ENCODE results near the gene NRTN.
"Not testable (repeated sequence)": the region's sequence is repeated elsewhere in the genome, so short reads cannot be mapped to it uniquely, and the experiment has no call there.

The NRTN gene

DNA sequence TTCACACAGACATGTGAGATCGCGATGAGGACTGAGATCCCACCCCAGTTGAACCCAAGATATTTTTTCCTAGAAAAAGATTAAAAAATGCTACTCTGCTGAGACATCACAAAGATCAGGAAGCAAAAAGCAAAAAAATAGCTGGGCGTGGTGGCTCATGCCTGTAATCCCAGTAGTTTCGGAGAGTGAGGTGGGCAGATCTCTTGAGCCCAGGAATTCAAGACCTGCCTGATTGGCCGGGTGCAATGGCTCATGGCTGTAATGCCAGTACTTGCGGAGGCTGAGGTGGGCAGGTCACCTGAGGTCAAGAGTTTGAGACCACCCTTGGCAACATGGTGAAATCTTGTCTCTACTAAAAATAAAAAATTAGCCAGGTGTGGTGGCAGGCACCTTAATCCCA lies 45.3 kb downstream of the NRTN start:
- H3K4me3 ChIP-seq (ENCODE audit: low read depth in 1 of 2, low read length in 1 of 2), result no peak overlapping the region
- H3K4me1 ChIP-seq (ENCODE audit: control insufficient read depth in 1 of 2, insufficient read depth in 1 of 2, low read depth in 1 of 2, low read length in 1 of 2), result peaks cover 0 to 5% of the 10 kb centered on the region in 2 experiments
- H3K27ac ChIP-seq, result no peak overlapping the region
- H3K27me3 ChIP-seq, result no peaks in the 10 kb centered on the region
- no peaks in the 10 kb centered on the region for H3K36me3 ChIP-seq
- no peak for TF ChIP-seq CTCF (IDR thresholded peaks at IDR 0.05)
- H3K9me3 ChIP-seq, result no peaks in the 10 kb centered on the region

DNA sequence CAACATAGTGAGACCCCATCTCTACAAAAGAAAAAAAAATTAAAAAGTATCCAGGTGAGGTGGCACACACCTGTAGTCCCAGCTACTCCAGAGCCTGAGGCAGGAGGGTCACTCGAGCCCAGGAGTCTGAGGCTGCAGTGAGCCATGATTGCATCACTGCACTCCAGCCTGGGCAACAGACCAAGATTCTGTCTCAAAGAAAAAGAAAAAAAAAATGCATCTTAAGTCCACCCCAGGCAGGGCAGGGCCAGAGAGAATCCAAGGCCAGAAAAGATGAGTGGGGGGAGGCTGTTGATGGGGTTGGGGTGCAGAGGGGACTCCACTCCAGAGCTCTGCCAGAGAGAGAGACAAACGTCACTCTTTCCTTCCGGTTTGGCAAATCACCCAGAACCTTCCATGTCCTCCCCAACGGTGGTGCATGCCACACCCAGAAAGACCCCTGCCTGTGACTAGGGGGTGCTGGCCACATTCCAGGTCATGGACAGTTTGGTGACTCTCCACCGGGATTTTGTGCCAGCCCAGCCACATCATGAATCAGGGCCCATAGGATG lies 46.0 kb downstream of the NRTN start:
- H3K27me3 ChIP-seq, result no peaks in the 10 kb centered on the region
- peaks cover 0 to 5% of the 10 kb centered on the region in 2 experiments for H3K4me1 ChIP-seq (ENCODE audit: control insufficient read depth in 1 of 2, insufficient read depth in 1 of 2, low read depth in 1 of 2, low read length in 1 of 2)
- H3K27ac ChIP-seq, result no peak overlapping the region
- no peak for TF ChIP-seq CTCF (IDR thresholded peaks at IDR 0.05)
- no peak overlapping the region for H3K4me3 ChIP-seq (ENCODE audit: low read depth in 1 of 2, low read length in 1 of 2)
- no peaks in the 10 kb centered on the region for H3K36me3 ChIP-seq
- H3K9me3 ChIP-seq, result no peaks in the 10 kb centered on the region

DNA sequence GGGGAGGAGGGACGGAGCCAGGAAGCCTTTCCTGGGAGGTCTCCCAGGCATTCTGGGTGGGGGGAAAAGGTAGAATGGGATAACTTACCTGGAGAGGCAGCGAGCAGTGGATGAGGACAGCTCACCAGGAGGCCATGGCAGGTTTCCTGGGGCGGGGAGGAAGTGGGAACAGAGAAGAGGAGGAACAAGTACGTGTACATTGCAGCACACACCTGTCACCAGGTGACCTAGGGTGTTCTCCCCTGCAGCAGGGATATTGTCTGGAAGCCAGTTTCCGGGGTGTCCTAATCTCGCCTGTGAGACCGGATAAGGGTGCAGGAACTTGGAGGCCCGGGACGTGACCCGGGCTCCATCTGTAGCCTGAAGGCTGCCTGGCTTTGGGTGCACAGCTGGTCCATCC lies 46.4 kb downstream of the NRTN start, which contains the start of gene FUT3:
FUT3 (minus strand) TSS at position 148 of the 400 bp plus-strand sequence.
- no peaks in the 10 kb centered on the region for H3K27me3 ChIP-seq

GRCh38 chr19:5854121-5854520 lies 49.3 kb downstream of the NRTN start:
- not testable (repeated sequence) for H3K9me3 ChIP-seq; H3K4me3 ChIP-seq (ENCODE audit: low read depth in 1 of 2, low read length in 1 of 2)

More for the DNA sequence above, 46.4 kb downstream of the NRTN start, which contains the start of gene FUT3:
- peaks cover 0 to 5% of the 10 kb centered on the region in 2 experiments for H3K4me1 ChIP-seq (ENCODE audit: control insufficient read depth in 1 of 2, insufficient read depth in 1 of 2, low read depth in 1 of 2, low read length in 1 of 2)
- no peaks in the 10 kb centered on the region for H3K9me3 ChIP-seq
- H3K27ac ChIP-seq, result no peak within 1 kb of the TSS
- H3K36me3 ChIP-seq, result no peaks in the 10 kb centered on the region
- TF ChIP-seq CTCF (IDR thresholded peaks at IDR 0.05), result no peak
- H3K4me3 ChIP-seq (ENCODE audit: low read depth in 1 of 2, low read length in 1 of 2), result no peak within 1 kb of the TSS

GRCh38 chr19:5855151-5855550 lies 50.3 kb downstream of the NRTN start:
- H3K4me3 ChIP-seq (ENCODE audit: low read depth in 1 of 2, low read length in 1 of 2); H3K9me3 ChIP-seq; H3K36me3 ChIP-seq; H3K27me3 ChIP-seq; H3K4me1 ChIP-seq (ENCODE audit: control insufficient read depth in 1 of 2, insufficient read depth in 1 of 2, low read depth in 1 of 2, low read length in 1 of 2); H3K27ac ChIP-seq: not testable (repeated sequence)

More at GRCh38 chr19:5854121-5854520, 49.3 kb downstream of the NRTN start:
- not testable (repeated sequence) for H3K27me3 ChIP-seq; H3K4me1 ChIP-seq (ENCODE audit: control insufficient read depth in 1 of 2, insufficient read depth in 1 of 2, low read depth in 1 of 2, low read length in 1 of 2); H3K36me3 ChIP-seq; H3K27ac ChIP-seq

DNA sequence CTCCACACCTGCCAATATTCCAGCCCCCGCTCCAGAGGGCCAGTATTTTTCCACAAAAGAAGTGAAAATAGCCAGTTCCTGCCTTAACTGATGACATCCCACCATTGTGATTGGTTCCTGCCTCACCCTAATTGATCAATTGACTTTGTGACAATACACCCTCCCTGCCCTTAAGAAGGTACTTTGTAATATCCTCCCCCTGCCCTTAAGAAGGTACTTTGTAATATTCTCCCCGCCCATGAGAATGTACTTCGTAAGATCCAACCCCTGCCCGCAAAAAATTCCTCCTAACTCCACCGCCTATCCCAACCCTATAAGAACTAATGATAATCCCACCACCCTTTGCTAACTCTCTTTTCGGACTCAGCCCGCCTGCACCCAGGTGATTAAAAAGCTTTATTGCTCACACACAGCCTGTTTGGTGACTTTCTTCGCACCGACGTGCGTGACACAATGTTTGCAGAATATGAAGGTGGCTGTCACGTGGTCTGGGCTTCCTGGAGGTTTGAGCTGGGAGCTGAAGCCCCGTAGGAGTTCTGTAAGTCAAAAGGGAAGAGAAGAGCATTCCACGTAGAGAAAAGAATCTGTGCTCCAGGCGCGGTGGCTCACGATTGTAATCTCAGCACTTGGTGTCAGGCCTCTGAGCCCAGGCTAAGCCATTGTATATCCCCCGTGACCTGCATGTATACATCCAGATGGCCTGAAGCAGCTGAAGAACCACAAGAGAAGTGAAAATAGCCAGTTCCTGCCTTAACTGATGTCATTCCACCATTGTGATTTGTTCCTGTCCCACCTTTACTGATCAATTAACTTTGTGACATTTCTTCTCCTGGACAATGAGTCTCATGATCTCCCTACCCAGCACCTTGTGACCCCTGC lies 52.6 kb downstream of the NRTN start:
- Histone ChIP-seq H3K9me3 (no peaks in the 10 kb centered on the region), H3K27ac (no peak overlapping the region), H3K4me1 (ENCODE audit: control insufficient read depth in 1 of 2, insufficient read depth in 1 of 2, low read depth in 1 of 2, low read length in 1 of 2) (no peaks in the 10 kb centered on the region), H3K27me3 (no peaks in the 10 kb centered on the region), H3K36me3 (no peaks in the 10 kb centered on the region), H3K4me3 (ENCODE audit: low read depth in 1 of 2, low read length in 1 of 2) (no peak overlapping the region)
- no peak for TF ChIP-seq CTCF (IDR thresholded peaks at IDR 0.05)

Data from neutrophil (primary cell).